Activated CD8-positive, alpha-beta T cell treated with anti-CD3 and anti-CD28 coated beads for 36 hours (primary cell): ENCODE measurements around the gene PTGES2. TPM values are rescaled to one million over a fixed set of nuclear protein-coding genes. Genes with fewer than 3 reads are reported as not detected.
A peak's percentile ranks its signal among the peaks of the same experiment; 100 is the strongest.

ENCODE experiments used
- ATAC-seq: fragments of 200-7000 bp; cut with Tn5 transposase; one replicate; pipeline ENCODE4 v1.10.0; 2021; ENCODE audit warnings: mild to moderate bottlenecking, moderate library complexity
- CTCF ChIA-PET: fragments of 350-600 bp; sonication (Branson Sonifier 250); formaldehyde crosslinking; loops from one replicate; lab custom pipeline; 2021; ENCODE audit warnings: antibody characterized with exemption; lab: Charles Lee
- POLR2A ChIA-PET: fragments of 350-600 bp; sonication (Branson Sonifier 250); formaldehyde crosslinking; loops from one replicate; lab custom pipeline; 2021; ENCODE audit warnings: antibody characterized with exemption; lab: Charles Lee
- DNase-seq: peaks from one replicate; pipeline ENCODE4 v3.0.0-alpha.2; 2020
- H3K27ac Mint-ChIP-seq: one replicate; pipeline ENCODE4 v1.8.0; 2021; ENCODE audit warnings: mild to moderate bottlenecking, mixed read lengths
- H3K27me3 Mint-ChIP-seq: one replicate; pipeline ENCODE4 v1.8.0; 2021; ENCODE audit warnings: mixed read lengths
- H3K36me3 Mint-ChIP-seq: one replicate; pipeline ENCODE4 v1.8.0; 2021; ENCODE audit warnings: low read depth, mixed read lengths
- H3K4me1 Mint-ChIP-seq: one replicate; pipeline ENCODE4 v1.8.0; 2021; ENCODE audit warnings: low read depth, mixed read lengths
- H3K4me3 Mint-ChIP-seq: one replicate; pipeline ENCODE4 v1.8.0; 2021; ENCODE audit warnings: mild to moderate bottlenecking, moderate library complexity, mixed read lengths
- H3K9me3 Mint-ChIP-seq: one replicate; pipeline ENCODE4 v1.8.0; 2021; ENCODE audit warnings: mixed read lengths
- intact Hi-C: fragments of 100-400 bp; cut with micrococcal nuclease; formaldehyde crosslinking; loops from one replicate; pipeline ENCODE4 v1.10.0; 2022
- total RNA-seq, 2 experiments: library from RNA; stranded (reverse); gene quantifications; one replicate each; pipeline ENCODE4 v1.2.3, GENCODE V29; 2021
- TF ChIP-seq, protein P1 (sequence below): fragments of 200-600 bp; IDR thresholded peaks from one replicate; pipeline ENCODE4 v1.8.0; 2022; ENCODE audit warnings: antibody characterized with exemption, mild to moderate bottlenecking

PTGES2 gene
- total RNA-seq: 10 to 100 TPM; 40.8 to 49.5 TPM

DNA sequence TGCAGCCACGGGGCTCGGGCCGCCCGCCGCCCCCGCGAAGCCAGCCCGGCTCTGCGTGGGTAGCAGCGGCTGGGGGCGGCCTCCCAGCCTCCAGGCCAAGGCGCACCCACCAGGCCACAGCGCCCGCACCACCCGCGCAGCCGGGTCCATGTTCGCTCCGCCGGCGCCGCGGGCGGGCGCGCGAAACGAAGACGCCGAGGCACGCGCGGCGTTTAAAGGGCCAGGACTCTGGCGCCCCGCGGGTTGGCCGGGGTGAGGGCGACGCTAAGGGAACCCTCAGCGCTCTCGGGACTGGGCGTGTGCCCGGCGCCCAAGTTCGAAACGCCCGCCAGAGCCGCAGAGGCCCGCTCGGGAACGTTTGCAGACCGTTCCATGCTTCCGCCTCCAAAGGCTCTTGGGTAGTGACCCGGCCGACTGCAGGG is at the start of gene PTGES2:
PTGES2 (minus strand) TSS at position 162 of the 422 bp plus-strand sequence; CDS start at position 150, 12 bp downstream.
- H3K4me3 Mint-ChIP-seq: peak within 1 kb of the TSS; percentile 92
- H3K9me3 Mint-ChIP-seq: no peaks in the 10 kb centered on the region
- peaks cover 29% of the 10 kb centered on the region for H3K4me1 Mint-ChIP-seq
- intact Hi-C loops: no loop called here
- ChIA-PET CTCF (interaction anchor here (1.2 to 5.2 kb wide), 5 partner anchors 10 to 214 kb away, joined by 3 to 40 read pairs (median 5); no protein-coding TSS in a partner anchor), POLR2A (no interaction called here)
- peak; percentile 82 for DNase-seq
- peak within 1 kb of the TSS; percentile 94 for H3K27ac Mint-ChIP-seq
- no peaks in the 10 kb centered on the region for H3K27me3 Mint-ChIP-seq
- peak; percentile 67 for ATAC-seq
- H3K36me3 Mint-ChIP-seq: peaks cover 9% of the 10 kb centered on the region
- TF ChIP-seq, protein P1, sequence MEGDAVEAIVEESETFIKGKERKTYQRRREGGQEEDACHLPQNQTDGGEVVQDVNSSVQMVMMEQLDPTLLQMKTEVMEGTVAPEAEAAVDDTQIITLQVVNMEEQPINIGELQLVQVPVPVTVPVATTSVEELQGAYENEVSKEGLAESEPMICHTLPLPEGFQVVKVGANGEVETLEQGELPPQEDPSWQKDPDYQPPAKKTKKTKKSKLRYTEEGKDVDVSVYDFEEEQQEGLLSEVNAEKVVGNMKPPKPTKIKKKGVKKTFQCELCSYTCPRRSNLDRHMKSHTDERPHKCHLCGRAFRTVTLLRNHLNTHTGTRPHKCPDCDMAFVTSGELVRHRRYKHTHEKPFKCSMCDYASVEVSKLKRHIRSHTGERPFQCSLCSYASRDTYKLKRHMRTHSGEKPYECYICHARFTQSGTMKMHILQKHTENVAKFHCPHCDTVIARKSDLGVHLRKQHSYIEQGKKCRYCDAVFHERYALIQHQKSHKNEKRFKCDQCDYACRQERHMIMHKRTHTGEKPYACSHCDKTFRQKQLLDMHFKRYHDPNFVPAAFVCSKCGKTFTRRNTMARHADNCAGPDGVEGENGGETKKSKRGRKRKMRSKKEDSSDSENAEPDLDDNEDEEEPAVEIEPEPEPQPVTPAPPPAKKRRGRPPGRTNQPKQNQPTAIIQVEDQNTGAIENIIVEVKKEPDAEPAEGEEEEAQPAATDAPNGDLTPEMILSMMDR: no peak

DNA sequence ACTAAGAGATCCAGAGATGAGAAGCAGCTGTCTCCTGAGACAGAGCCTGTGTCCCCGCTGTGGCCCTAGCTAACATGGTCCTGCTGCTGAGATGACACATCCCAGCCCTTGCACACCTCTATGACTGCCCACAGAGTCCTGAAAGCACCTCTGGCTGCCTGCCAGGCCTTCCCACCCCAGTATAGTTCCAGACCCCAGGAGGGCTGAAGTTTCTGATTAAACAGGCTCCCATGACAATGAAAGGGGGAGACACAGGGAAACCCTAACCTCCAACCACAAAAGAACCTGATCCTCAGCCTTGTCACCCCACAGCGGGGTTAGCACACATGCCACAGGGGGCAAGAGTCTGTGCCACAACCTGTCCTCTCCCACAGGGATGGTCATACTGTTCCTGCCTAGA is 48.2 kb upstream of the PTGES2 start:
- Mint-ChIP-seq H3K4me1 (no peaks in the 10 kb centered on the region), H3K36me3 (peaks cover 38% of the 10 kb centered on the region), H3K4me3 (no peak overlapping the region), H3K9me3 (no peaks in the 10 kb centered on the region), H3K27ac (peak overlapping the region; percentile 52), H3K27me3 (no peaks in the 10 kb centered on the region)
- ChIA-PET POLR2A (interaction anchor here (1.1 to 1.5 kb wide), 3 partner anchors 11 to 16 kb away, joined by 3 to 6 read pairs (median 3); partner anchors contain the start of genes BBLN and CIZ1), CTCF (interaction anchor here (1.1 to 1.6 kb wide), 3 partner anchors 8 to 19 kb away, joined by 3 to 6 read pairs (median 4); no protein-coding TSS in a partner anchor)
- no peak for DNase-seq
- intact Hi-C loops: no loop called here
- TF ChIP-seq, protein P1: no peak
- no peak for ATAC-seq

DNA sequence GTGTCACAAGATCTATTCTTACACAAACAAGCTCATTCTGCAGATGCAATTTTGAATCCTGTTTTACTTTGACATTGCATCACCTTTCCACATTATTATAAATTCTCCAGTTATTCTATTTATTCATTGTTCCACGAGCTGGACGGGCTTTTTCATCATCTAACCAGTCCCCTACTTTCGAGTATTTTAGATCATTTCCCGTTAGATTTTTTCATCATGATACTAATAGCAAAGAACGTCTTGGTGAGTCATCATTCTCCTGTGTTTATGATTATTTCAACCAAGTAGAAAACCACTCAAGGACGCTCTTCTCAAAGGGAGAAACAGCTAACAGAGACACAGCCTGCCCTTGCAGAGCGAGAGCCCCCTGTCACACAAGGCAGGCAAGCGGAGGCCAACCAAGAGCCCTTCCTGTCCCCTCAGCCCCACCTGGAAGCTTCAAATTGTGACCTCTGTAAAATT is 47.6 kb upstream of the PTGES2 start:
- Mint-ChIP-seq H3K27me3 (no peaks in the 10 kb centered on the region), H3K36me3 (peaks cover 33% of the 10 kb centered on the region), H3K4me1 (peaks cover under 1% of the 10 kb centered on the region), H3K27ac (no peak overlapping the region), H3K4me3 (no peak overlapping the region), H3K9me3 (no peaks in the 10 kb centered on the region)
- no peak for ATAC-seq
- ChIA-PET POLR2A (interaction anchor here (1.0 to 1.5 kb wide), 4 partner anchors 11 to 43 kb away, joined by 3 to 6 read pairs (median 3); partner anchors contain the start of genes BBLN and CIZ1), CTCF (interaction anchor here (0.9 to 1.6 kb wide), 4 partner anchors 9 to 264 kb away, joined by 3 to 6 read pairs (median 4); no protein-coding TSS in a partner anchor)
- intact Hi-C loops: no loop called here
- TF ChIP-seq, protein P1: no peak
- DNase-seq: no peak

DNA sequence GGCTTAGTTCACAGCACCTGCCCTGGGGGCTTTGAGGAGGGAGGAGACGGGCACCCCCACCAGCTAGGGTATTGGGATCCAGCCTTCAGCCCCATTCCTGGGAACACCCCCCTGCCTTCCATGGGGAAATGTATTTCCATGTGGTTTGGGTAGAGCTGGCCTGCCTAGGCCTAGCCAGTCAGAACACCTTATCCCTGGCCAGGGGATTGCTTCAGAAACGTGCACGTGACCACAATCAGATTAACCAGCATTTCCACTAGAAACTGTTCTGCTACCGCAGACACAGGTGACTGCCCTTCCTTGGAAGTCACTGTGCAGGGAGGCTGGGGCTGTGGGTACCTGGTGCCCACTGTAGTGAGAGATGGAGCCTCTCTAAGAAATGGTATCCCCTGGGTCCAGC is 46.5 kb upstream of the PTGES2 start:
- intact Hi-C loops: no loop called here
- ChIA-PET POLR2A (no interaction called here), CTCF (interaction anchor here (1.4 to 1.6 kb wide), 2 partner anchors 10 to 23 kb away, joined by 3 to 6 read pairs; no protein-coding TSS in a partner anchor)
- TF ChIP-seq, protein P1: no peak
- H3K27ac Mint-ChIP-seq: no peak overlapping the region
- DNase-seq: no peak
- H3K9me3 Mint-ChIP-seq: no peaks in the 10 kb centered on the region
- peaks cover 22% of the 10 kb centered on the region for H3K36me3 Mint-ChIP-seq
- H3K27me3 Mint-ChIP-seq: no peaks in the 10 kb centered on the region
- no peak for ATAC-seq
- peaks cover 2% of the 10 kb centered on the region for H3K4me1 Mint-ChIP-seq
- no peak overlapping the region for H3K4me3 Mint-ChIP-seq

DNA sequence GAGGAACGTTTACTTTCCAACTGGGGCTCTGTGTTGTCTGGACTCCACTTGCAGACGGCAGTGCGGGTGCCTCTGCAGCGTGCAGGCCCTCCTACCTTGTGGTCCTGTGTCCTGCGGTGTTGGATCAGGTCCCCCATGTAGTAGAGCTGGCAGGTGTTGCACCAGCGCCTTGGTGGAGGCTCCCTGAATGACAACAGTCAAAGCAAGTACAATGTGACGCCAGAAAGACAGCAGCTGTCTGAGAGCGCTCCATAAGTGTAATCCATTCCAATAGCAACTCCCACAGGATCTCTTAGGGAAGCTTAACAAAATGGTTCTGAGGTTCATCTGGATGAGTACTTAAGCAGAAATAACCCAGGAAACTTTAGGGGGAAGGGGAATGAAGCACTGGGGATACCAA is 42.4 kb upstream of the PTGES2 start:
- TF ChIP-seq, protein P1: no peak
- DNase-seq: no peak
- Mint-ChIP-seq H3K4me3 (no peak overlapping the region), H3K4me1 (peaks cover 2% of the 10 kb centered on the region), H3K27ac (no peak overlapping the region), H3K36me3 (peaks cover 10% of the 10 kb centered on the region), H3K9me3 (no peaks in the 10 kb centered on the region), H3K27me3 (no peaks in the 10 kb centered on the region)
- intact Hi-C loops: no loop called here
- POLR2A ChIA-PET: interaction anchor here (1.3 kb wide), 1 partner anchor 10 kb away, joined by 9 read pairs; the partner anchor contains the start of gene BBLN
- CTCF ChIA-PET: interaction anchor here (0.6 to 1.1 kb wide), 2 partner anchors 33 to 52 kb away, joined by 3 read pairs; no protein-coding TSS in a partner anchor
- ATAC-seq: no peak
